Ascending aorta (tissue), 2 donors: ENCODE measurements around the gene MARK4. TPM values are rescaled to one million over a fixed set of nuclear protein-coding genes. Genes with fewer than 3 reads are reported as not detected.

Experiments
- DNase-seq, 2 donors: peaks; one replicate each; pipeline ENCODE4 v3.0.0-alpha.2; 2019; ENCODE audit warnings: low spot score in 2 of 2
- H3K27ac ChIP-seq, 2 donors: fragments of 200-600 bp; sonication (generic); one replicate each; pipeline ENCODE4 v1.5.1; 2016 to 2017; ENCODE audit warnings: mild to moderate bottlenecking in 1 of 2
- H3K27me3 ChIP-seq: fragments of 200-600 bp; sonication (generic); one replicate; pipeline ENCODE4 v1.5.1; 2017
- H3K36me3 ChIP-seq, 2 donors: fragments of 200-600 bp; sonication (generic); one replicate each; pipeline ENCODE4 v1.5.1; 2016
- H3K4me1 ChIP-seq, 2 donors: fragments of 200-600 bp; sonication (generic); one replicate each; pipeline ENCODE4 v1.5.1; 2016 to 2017; ENCODE audit warnings: mild to moderate bottlenecking in 1 of 2
- H3K4me3 ChIP-seq, 2 donors: fragments of 200-600 bp; sonication (generic); one replicate each; pipeline ENCODE4 v1.5.1; 2016 to 2017; ENCODE audit warnings: mild to moderate bottlenecking in 1 of 2
- H3K9me3 ChIP-seq, 2 donors: fragments of 200-600 bp; sonication (generic); one replicate each; pipeline ENCODE4 v1.5.1; 2016
- intact Hi-C: fragments of 100-400 bp; cut with DNase I; formaldehyde crosslinking; loops from one replicate; pipeline ENCODE4 v1.15.1; 2023
- total RNA-seq: library from RNA; depleted of rRNA; stranded (reverse); fragments of >200 nt; gene quantifications from one replicate; pipeline ENCODE4 v1.1.0, GENCODE V29; 2016
- TF ChIP-seq, protein P1 (sequence below), 3 experiments: fragments of 200-600 bp in 2 of 3; fragments of 450-650 bp in 1 of 3; sonication (generic) in 2 of 3; IDR thresholded peaks; one replicate each; pipeline ENCODE4 v1.5.1; 2016 to 2019; ENCODE audit warnings: antibody characterized with exemption in 3 of 3, mild to moderate bottlenecking in 1 of 3, moderate library complexity in 1 of 3

Gene MARK4
- total RNA-seq, 1 donor from 2014 or later: 22.8 TPM

DNA sequence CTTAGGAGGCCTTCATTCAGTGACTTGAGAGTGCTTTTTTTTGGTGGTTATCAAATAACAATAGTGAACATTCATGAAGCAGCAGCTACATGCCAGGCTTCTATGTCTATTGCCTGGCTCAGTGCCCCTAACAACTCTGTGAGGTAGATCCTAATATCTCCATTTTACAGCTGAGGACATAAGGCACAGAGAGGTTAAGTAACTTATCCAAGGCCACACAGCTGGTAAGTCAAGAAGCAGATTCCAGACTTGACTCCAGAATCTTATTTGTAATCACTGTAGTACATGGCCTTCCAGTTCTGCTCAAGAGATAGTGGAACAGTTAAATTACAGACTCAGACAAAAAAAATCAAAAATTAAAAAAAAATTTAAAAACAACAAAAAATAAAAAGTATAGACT lies 44.8 kb downstream of the MARK4 start:
- intact Hi-C loops: no loop called here
- TF ChIP-seq, protein P1, sequence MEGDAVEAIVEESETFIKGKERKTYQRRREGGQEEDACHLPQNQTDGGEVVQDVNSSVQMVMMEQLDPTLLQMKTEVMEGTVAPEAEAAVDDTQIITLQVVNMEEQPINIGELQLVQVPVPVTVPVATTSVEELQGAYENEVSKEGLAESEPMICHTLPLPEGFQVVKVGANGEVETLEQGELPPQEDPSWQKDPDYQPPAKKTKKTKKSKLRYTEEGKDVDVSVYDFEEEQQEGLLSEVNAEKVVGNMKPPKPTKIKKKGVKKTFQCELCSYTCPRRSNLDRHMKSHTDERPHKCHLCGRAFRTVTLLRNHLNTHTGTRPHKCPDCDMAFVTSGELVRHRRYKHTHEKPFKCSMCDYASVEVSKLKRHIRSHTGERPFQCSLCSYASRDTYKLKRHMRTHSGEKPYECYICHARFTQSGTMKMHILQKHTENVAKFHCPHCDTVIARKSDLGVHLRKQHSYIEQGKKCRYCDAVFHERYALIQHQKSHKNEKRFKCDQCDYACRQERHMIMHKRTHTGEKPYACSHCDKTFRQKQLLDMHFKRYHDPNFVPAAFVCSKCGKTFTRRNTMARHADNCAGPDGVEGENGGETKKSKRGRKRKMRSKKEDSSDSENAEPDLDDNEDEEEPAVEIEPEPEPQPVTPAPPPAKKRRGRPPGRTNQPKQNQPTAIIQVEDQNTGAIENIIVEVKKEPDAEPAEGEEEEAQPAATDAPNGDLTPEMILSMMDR (IDR thresholded peaks at IDR 0.05): no peak
- Histone ChIP-seq H3K27me3 (no peaks in the 10 kb centered on the region), H3K4me1 (peaks cover 0 to 5% of the 10 kb centered on the region in 2 donors), H3K9me3 (peaks cover 0 to 9% of the 10 kb centered on the region in 2 donors), H3K27ac (no peak overlapping the region), H3K4me3 (no peak overlapping the region), H3K36me3 (peaks cover 6 to 63% of the 10 kb centered on the region in 2 donors)
- DNase-seq: no peak

DNA sequence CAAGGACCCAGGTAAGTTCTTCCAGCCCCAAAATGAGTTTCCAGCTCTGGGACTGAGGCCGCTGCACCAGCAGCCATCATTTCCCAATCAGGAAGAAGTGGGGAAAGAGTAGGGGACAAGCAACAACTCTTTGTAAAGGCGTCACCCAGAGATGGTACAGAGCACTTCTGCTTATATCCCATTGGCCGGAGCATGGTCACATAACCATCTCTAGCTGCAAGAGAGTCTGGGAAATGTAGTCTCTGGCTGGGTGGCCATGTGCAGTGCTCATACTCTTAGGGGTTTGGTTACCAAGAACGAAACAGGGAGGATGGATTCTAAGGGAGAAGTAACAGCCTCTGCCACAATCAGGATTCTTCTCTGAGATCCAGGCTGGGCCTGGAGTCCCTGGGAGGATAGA lies 45.3 kb downstream of the MARK4 start:
- Histone ChIP-seq H3K27ac (no peak overlapping the region), H3K36me3 (peaks cover 6 to 59% of the 10 kb centered on the region in 2 donors), H3K27me3 (no peaks in the 10 kb centered on the region), H3K4me3 (no peak overlapping the region), H3K4me1 (peaks cover 0 to 5% of the 10 kb centered on the region in 2 donors), H3K9me3 (peaks cover 0 to 9% of the 10 kb centered on the region in 2 donors)
- intact Hi-C loops: no loop called here
- DNase-seq: no peak
- TF ChIP-seq, protein P1 (IDR thresholded peaks at IDR 0.05): no peak

DNA sequence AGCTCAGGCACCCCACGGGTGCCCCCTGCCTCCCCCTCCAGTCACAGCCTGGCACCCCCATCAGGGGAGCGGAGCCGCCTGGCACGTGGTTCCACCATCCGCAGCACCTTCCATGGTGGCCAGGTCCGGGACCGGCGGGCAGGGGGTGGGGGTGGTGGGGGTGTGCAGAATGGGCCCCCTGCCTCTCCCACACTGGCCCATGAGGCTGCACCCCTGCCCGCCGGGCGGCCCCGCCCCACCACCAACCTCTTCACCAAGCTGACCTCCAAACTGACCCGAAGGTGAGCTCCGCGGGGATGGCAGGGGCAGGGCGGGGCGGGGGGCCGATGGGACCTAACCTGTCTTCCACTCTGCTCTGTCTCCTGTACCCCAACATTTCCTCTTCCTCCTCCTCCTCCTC lies 46.6 kb downstream of the MARK4 start:
- intact Hi-C loops: no loop called here
- peaks cover 6 to 57% of the 10 kb centered on the region in 2 donors for H3K36me3 ChIP-seq
- no peak overlapping the region for H3K27ac ChIP-seq
- TF ChIP-seq, protein P1 (IDR thresholded peaks at IDR 0.05): no peak
- H3K4me1 ChIP-seq: peaks cover 0 to 5% of the 10 kb centered on the region in 2 donors
- H3K9me3 ChIP-seq: peaks cover 0 to 9% of the 10 kb centered on the region in 2 donors
- no peak for DNase-seq
- H3K4me3 ChIP-seq: no peak overlapping the region
- H3K27me3 ChIP-seq: no peaks in the 10 kb centered on the region

DNA sequence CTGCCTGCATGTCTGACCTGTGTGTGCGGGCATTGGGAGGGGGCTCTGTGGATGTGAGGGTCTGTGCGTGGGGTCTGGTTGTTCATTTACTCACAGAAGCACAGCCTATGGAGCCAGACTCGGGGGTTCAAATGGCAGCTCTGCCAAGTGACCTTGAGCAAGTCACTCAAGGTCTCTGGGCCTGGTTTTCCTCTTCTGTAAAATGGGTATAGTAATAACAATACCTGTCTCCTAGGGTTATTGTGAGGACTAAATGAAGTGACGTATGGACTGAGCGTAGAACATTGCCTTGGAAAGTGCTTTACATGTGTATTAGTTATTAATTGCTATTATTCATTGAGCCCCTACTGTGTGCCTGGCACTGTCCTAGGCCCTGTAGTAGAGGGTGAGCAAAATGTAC lies 47.2 kb downstream of the MARK4 start:
- Histone ChIP-seq H3K27me3 (no peaks in the 10 kb centered on the region), H3K9me3 (peaks cover 0 to 4% of the 10 kb centered on the region in 2 donors), H3K36me3 (peaks cover 6 to 52% of the 10 kb centered on the region in 2 donors), H3K27ac (no peak overlapping the region), H3K4me1 (peaks cover 0 to 5% of the 10 kb centered on the region in 2 donors), H3K4me3 (no peak overlapping the region)
- TF ChIP-seq, protein P1 (IDR thresholded peaks at IDR 0.05): no peak
- intact Hi-C loops: no loop called here
- DNase-seq: no peak

DNA sequence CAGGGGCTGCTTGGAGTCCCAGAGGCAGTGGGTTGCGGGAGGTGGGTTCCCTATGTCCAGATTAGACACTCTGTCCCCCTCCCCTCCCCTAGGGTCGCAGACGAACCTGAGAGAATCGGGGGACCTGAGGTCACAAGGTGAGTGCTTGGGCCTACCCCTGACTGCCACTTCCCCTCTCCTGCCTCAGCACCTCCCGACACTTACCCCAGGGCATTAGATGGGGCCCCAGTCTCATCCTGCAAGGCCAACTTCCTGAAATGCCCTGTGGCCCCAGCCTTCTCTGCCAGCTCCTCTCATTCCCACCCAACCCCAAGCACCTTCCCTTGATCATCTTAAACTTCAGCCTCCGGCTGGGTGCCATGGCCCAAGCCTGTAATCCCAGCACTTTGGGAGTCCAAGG lies 48.6 kb downstream of the MARK4 start:
- intact Hi-C loops: no loop called here
- Histone ChIP-seq H3K27ac (no peak overlapping the region), H3K36me3 (peaks cover 6 to 42% of the 10 kb centered on the region in 2 donors), H3K9me3 (no peaks in the 10 kb centered on the region), H3K27me3 (no peaks in the 10 kb centered on the region), H3K4me3 (no peak overlapping the region), H3K4me1 (no peaks in the 10 kb centered on the region)
- TF ChIP-seq, protein P1 (IDR thresholded peaks at IDR 0.05): no peak
- DNase-seq: no peak

DNA sequence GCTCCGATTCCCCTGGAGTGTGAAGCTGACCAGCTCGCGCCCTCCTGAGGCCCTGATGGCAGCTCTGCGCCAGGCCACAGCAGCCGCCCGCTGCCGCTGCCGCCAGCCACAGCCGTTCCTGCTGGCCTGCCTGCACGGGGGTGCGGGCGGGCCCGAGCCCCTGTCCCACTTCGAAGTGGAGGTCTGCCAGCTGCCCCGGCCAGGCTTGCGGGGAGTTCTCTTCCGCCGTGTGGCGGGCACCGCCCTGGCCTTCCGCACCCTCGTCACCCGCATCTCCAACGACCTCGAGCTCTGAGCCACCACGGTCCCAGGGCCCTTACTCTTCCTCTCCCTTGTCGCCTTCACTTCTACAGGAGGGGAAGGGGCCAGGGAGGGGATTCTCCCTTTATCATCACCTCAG lies 51.3 kb downstream of the MARK4 start:
- TF ChIP-seq, protein P1 (IDR thresholded peaks at IDR 0.05): no peak
- DNase-seq: no peak
- Histone ChIP-seq H3K4me3 (no peak overlapping the region), H3K36me3 (peaks cover 2 to 26% of the 10 kb centered on the region in 2 donors), H3K4me1 (no peaks in the 10 kb centered on the region), H3K27me3 (no peaks in the 10 kb centered on the region), H3K27ac (no peak overlapping the region), H3K9me3 (no peaks in the 10 kb centered on the region)
- intact Hi-C loops: no loop called here
